AG10803 (cell line): ENCODE measurements around the gene CYP4F2.
"Not testable (repeated sequence)": the region's sequence is repeated elsewhere in the genome, so short reads cannot be mapped to it uniquely, and the experiment has no call there.

ENCODE experiments used
- DNase-seq: peaks from one replicate; pipeline ENCODE4 v3.0.0; 2010; ENCODE audit warnings: low read depth
- H3K4me3 ChIP-seq: 2 replicates; pipeline ENCODE4 v1.5.1; 2011; ENCODE audit warnings: mild to moderate bottlenecking, low read length, control low read depth
- CTCF ChIP-seq: conservative IDR thresholded peaks from 2 replicates; pipeline ENCODE4 v1.5.1; 2011; ENCODE audit warnings: mild to moderate bottlenecking, low read length, control low read depth, inconsistent platforms

The CYP4F2 gene

GRCh38 chr19:15935167-15935702 is 37.4 kb upstream of the CYP4F2 start:
- no peak overlapping the region for H3K4me3 ChIP-seq
- no peak for DNase-seq
- no peak for TF ChIP-seq CTCF

GRCh38 chr19:15934332-15935078 is 36.6 kb upstream of the CYP4F2 start, which contains the start of gene CYP4F11:
Gene CYP4F11, minus strand, starts transcription at chr19:15934529. Its CDS starts 121 bp downstream, at chr19:15934408.
- TF ChIP-seq CTCF = no peak
- no peak within 1 kb of the TSS for H3K4me3 ChIP-seq
- no peak for DNase-seq

- not testable (repeated sequence) for H3K4me3 ChIP-seq, DNase-seq
Observed at GRCh38 chr19:15933761-15934331, 36.0 kb upstream of the CYP4F2 start.

- no peak overlapping the region for H3K4me3 ChIP-seq
- DNase-seq = no peak
- TF ChIP-seq CTCF = no peak
Observed at GRCh38 chr19:15928321-15928720, 30.4 kb upstream of the CYP4F2 start.

GRCh38 chr19:15926484-15926883 is 28.6 kb upstream of the CYP4F2 start:
- no peak overlapping the region for H3K4me3 ChIP-seq
- no peak for TF ChIP-seq CTCF
- no peak for DNase-seq

GRCh38 chr19:15923702-15924101 is 25.8 kb upstream of the CYP4F2 start:
- H3K4me3 ChIP-seq = no peak overlapping the region
- no peak for TF ChIP-seq CTCF
- DNase-seq = no peak

GRCh38 chr19:15922021-15922420 is 24.1 kb upstream of the CYP4F2 start:
- no peak for TF ChIP-seq CTCF
- H3K4me3 ChIP-seq = no peak overlapping the region
- no peak for DNase-seq
